Common myeloid progenitor, CD34-positive (primary cell): ENCODE measurements around the gene NUP210.

Source experiments
- CTCF ChIA-PET: fragments of 350-600 bp; sonication (Branson Sonifier 250); formaldehyde crosslinking; loops from one replicate; lab custom pipeline; 2021; ENCODE audit warnings: antibody characterized with exemption; lab: Charles Lee
- POLR2A ChIA-PET: fragments of 350-600 bp; sonication (Branson Sonifier 250); formaldehyde crosslinking; loops from one replicate; lab custom pipeline; 2021; ENCODE audit warnings: antibody characterized with exemption; lab: Charles Lee
- DNase-seq, 3 donors: peaks; one replicate each; pipeline versions ENCODE4 v3.0.0 to v3.0.0-alpha.2; 2013
- H3K27ac ChIP-seq, 2 experiments: 1 replicate in 1 of 2; 2 replicates in 1 of 2; pipeline ENCODE4 v1.7.0; 2013; ENCODE audit warnings: inconsistent platforms in 2 of 2, low read length in 2 of 2, mild to moderate bottlenecking in 2 of 2, low read depth in 1 of 2, moderate library complexity in 1 of 2; ENCODE audit not compliant: severe bottlenecking in 2 of 2, insufficient read depth in 1 of 2, poor library complexity in 1 of 2
- H3K27me3 ChIP-seq, 5 experiments: replicated peaks in 2 of 5; 1 replicate in 3 of 5; 2 replicates in 2 of 5; pipeline versions ENCODE4 v1.6.1 to v1.7.0; 2013; ENCODE audit warnings: low read length in 4 of 5, mild to moderate bottlenecking in 2 of 5, moderate library complexity in 2 of 5, inconsistent platforms in 1 of 5; ENCODE audit not compliant: insufficient read depth in 5 of 5, control insufficient read depth in 4 of 5
- H3K36me3 ChIP-seq, 4 experiments: 1 replicate in 2 of 4; 2 replicates in 2 of 4; pipeline versions ENCODE4 v1.6.1 to v1.7.0; 2013; ENCODE audit warnings: low read length in 3 of 4, control low read depth in 1 of 4, mild to moderate bottlenecking in 1 of 4; ENCODE audit not compliant: control insufficient read depth in 4 of 4, insufficient read depth in 4 of 4
- H3K4me1 ChIP-seq, 4 experiments: 1 replicate in 3 of 4; 2 replicates in 1 of 4; pipeline versions ENCODE4 v1.6.1 to v1.7.1; 2013; ENCODE audit warnings: low read length in 3 of 4, mild to moderate bottlenecking in 3 of 4, control low read depth in 1 of 4, inconsistent platforms in 1 of 4, moderate library complexity in 1 of 4; ENCODE audit not compliant: control insufficient read depth in 4 of 4, insufficient read depth in 4 of 4; ENCODE audit errors: control extremely low read depth in 1 of 4
- H3K4me3 ChIP-seq, 7 experiments: 1 replicate in 4 of 7; 2 replicates in 3 of 7; pipeline versions ENCODE4 v1.5.1 to v1.7.0; 2013; ENCODE audit warnings: mild to moderate bottlenecking in 7 of 7, low read length in 6 of 7, moderate library complexity in 6 of 7, inconsistent platforms in 2 of 7, low read depth in 2 of 7, control low read depth in 1 of 7; ENCODE audit not compliant: insufficient read depth in 4 of 7, control insufficient read depth in 1 of 7; ENCODE audit errors: extremely low read depth in 1 of 7
- H3K9me3 ChIP-seq, 5 experiments: 1 replicate in 4 of 5; 2 replicates in 1 of 5; pipeline versions ENCODE4 v1.6.1 to v1.7.1; 2013; ENCODE audit warnings: low read length in 4 of 5, mild to moderate bottlenecking in 2 of 5, inconsistent platforms in 1 of 5, low read depth in 1 of 5, moderate library complexity in 1 of 5; ENCODE audit not compliant: control insufficient read depth in 4 of 5, insufficient read depth in 2 of 5; ENCODE audit errors: control extremely low read depth in 1 of 5
- WGBS: methylation state at CpG from one replicate; pipeline ENCODE4 v1.1.5; 2013; ENCODE audit not compliant: insufficient coverage; 5-methylcytosine and 5-hydroxymethylcytosine counted together

The NUP210 gene

DNA sequence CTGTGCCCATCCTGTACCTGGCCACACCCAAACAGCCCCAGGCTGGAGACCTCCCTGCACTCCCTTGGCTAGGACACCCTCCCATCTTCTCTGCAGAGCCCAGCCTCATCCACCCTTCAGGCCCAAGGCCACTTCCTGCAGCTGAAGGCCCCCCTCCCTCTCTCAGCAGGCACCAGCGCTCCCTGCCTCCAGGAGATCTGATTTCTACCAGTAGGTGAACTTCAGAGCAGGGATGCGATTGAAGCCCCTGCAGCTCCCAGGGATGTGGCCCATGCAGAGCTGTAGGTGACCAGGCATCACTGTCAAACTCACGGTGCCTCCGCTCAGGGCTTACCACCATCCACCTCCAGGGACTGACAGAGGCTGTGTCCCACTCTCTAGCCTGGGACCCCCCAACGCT, 96.3 kb downstream of the NUP210 start:
- POLR2A ChIA-PET: no interaction called here
- 94% methylated on average over 4 of the region's 5 CpGs for WGBS
- Histone ChIP-seq H3K4me3 (no peak overlapping the region), H3K27ac (no peak overlapping the region), H3K36me3 (peaks cover 30 to 95% (median 84%) of the 10 kb centered on the region in 4 experiments), H3K27me3 (no peaks in the 10 kb centered on the region), H3K4me1 (no peaks in the 10 kb centered on the region), H3K9me3 (no peaks in the 10 kb centered on the region)
- CTCF ChIA-PET: interaction anchor here (0.9 to 2.9 kb wide), 3 partner anchors 19 to 232 kb away, joined by 3 to 14 read pairs (median 4); no protein-coding TSS in a partner anchor
- DNase-seq: no peak

DNA sequence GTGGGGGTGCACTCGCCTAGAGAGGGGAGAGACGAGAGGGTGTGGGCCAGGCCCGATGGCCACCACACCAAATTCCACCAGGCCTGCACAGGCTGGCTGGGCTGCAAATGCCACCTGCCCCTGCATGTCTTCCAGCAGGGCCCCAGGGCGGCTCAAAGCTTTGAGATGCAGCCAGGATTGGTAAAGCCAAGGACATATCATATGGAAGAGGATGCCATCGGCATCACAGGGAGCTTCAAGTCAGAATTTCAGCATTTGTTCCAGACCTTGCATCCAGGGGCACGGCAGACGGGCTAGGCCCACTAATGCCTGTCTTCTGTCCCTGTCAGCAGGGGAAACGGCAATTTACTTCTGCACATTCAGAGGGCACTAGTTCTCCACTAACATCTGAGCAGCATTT, 97.8 kb downstream of the NUP210 start:
- Histone ChIP-seq H3K9me3 (no peaks in the 10 kb centered on the region), H3K4me1 (no peaks in the 10 kb centered on the region), H3K27me3 (no peaks in the 10 kb centered on the region), H3K36me3 (peaks cover 32 to 95% (median 83%) of the 10 kb centered on the region in 4 experiments), H3K4me3 (no peak overlapping the region), H3K27ac (no peak overlapping the region)
- CTCF ChIA-PET: interaction anchor here (0.6 kb wide), 1 partner anchor 151 kb away, joined by 3 read pairs; no protein-coding TSS in a partner anchor
- no peak for DNase-seq
- POLR2A ChIA-PET: no interaction called here
- 97% methylated on average over 7 of the region's 8 CpGs for WGBS

DNA sequence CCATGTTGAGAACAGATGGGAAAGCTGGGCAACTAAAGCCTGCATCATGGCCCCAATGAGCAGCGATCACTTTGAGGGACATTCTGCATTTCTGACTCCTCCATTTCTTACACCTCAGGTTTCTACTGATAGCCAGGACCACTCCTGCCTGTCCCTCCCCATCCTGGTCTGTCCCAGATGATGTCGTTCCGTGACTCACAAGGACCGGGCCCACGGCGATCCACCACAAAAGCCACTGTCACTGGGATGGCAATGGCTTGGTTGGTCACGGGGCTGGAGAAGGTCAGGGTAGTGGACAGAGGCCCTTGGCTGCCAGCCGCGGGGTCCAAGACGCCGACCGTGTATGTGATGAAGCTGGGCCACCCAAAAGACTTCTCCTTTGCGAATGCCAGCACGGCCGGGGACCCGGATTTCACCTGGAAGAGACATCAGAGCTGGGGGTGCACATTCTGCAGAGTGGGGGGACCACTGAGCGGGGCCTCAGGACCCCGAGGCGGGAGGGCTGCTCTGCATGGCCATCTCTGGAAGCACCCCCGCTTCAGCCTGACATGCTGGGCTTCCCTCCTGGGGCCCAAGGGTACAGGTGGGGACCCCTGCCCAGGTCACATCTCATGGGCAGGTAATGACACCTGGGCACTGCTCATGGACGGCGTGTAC, 100.4 kb downstream of the NUP210 start:
- peaks cover 45 to 92% (median 80%) of the 10 kb centered on the region in 4 experiments for H3K36me3 ChIP-seq
- no peaks in the 10 kb centered on the region for H3K9me3 ChIP-seq
- H3K4me1 ChIP-seq: peaks cover 0 to 6% (median 2%) of the 10 kb centered on the region in 4 experiments
- H3K4me3 ChIP-seq: no peak overlapping the region
- no peak for DNase-seq
- ChIA-PET CTCF (interaction anchor here (0.6 kb wide), 2 partner anchors 49 to 111 kb away, joined by 3 read pairs; no protein-coding TSS in a partner anchor), POLR2A (no interaction called here)
- no peak overlapping the region for H3K27ac ChIP-seq
- no peaks in the 10 kb centered on the region for H3K27me3 ChIP-seq
- WGBS: 100% methylated on average over 15 of the region's 22 CpGs

DNA sequence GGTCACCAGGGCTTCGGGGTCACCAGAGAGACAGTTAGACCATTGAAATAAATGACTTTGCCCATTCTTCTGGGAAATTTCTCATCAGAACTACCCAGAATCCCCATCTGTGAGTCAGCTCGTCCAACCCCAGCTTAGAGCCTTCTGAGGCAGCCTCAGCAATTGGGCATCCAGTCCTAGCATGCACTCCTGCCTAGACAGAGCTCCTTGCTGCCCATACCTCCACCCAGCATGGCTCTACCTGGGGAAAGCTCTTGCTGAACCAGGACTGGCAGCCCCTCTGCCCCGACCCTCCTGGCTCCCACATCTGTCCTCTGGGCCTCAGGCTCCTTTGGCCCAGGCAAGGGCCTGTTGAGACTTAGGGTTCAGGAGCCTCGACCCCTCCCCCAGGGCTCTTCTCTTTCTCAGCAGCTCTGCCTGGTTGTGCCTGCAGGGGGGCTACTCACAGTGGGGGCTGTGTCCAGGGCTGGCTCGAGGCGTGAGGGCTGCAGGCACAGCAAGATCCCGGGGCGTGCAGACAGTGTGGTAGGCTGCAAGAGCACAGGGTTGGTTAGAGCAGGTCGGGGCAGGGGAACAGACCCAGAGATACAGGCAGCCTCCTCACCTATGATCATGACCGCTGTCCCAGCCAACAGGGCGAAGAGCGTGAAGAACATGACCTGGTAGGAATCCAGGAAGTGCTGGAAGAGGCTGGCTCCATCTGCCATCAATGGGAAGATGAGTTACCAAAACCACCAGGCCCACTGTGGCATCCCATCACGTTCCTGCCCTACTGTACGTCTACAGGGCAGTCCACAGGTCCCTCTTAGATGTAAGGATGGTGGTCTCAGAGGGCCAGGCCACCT, 101.3 kb downstream of the NUP210 start:
- Histone ChIP-seq H3K4me3 (no peak overlapping the region), H3K36me3 (peaks cover 43 to 92% (median 79%) of the 10 kb centered on the region in 4 experiments), H3K27me3 (no peaks in the 10 kb centered on the region), H3K9me3 (no peaks in the 10 kb centered on the region), H3K4me1 (peaks cover 0 to 7% (median 2%) of the 10 kb centered on the region in 4 experiments), H3K27ac (no peak overlapping the region)
- no peak for DNase-seq
- CTCF ChIA-PET: interaction anchor here (1.3 kb wide), 1 partner anchor 8 kb away, joined by 5 read pairs; no protein-coding TSS in a partner anchor
- POLR2A ChIA-PET: no interaction called here
- WGBS: 96% methylated on average over 10 of the region's 14 CpGs

DNA sequence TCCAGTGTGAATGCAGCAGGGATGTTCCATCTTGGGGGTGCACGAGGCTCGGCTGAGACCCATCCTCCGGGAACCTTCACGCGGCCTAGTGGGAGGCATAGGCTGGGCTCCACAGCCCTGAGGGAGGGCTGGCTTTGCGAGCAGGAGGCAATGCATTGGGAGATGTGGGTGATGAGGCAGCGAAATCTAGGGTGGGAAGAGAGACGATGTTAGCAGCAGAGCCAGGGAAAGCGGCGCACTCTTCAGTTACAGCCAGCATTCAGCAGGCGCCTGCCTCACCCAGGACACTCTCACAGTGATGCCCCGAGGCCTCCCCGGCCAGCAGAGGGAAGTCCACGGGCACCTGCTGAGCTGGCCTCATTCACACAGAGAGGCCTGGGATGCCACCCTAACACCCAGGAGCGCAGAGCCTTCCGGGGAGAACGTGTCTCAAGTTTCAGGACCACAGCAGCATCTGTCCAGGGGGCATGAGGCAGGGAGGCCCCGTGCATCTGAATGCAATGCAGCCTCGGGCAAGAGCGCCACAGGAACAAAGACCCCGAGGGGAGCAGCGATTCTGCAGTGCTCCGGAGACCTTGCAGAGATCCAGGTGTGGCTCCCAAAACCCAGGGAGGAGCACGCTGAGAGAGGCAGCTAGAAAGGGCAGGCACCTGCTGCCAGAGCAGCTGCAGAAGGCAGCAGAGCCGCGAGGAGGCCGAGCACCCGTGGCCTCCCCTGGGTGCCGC, 102.4 kb downstream of the NUP210 start:
- no peaks in the 10 kb centered on the region for H3K27me3 ChIP-seq
- no peaks in the 10 kb centered on the region for H3K9me3 ChIP-seq
- H3K36me3 ChIP-seq: peaks cover 38 to 85% (median 71%) of the 10 kb centered on the region in 4 experiments
- H3K4me3 ChIP-seq: no peak overlapping the region
- WGBS: 92% methylated on average over 22 of the region's 29 CpGs
- ChIA-PET CTCF (interaction anchor here (1.3 kb wide), 1 partner anchor 10 kb away, joined by 5 read pairs; no protein-coding TSS in a partner anchor), POLR2A (no interaction called here)
- no peak for DNase-seq
- peaks cover 0 to 7% (median 2%) of the 10 kb centered on the region in 4 experiments for H3K4me1 ChIP-seq
- H3K27ac ChIP-seq: no peak overlapping the region

DNA sequence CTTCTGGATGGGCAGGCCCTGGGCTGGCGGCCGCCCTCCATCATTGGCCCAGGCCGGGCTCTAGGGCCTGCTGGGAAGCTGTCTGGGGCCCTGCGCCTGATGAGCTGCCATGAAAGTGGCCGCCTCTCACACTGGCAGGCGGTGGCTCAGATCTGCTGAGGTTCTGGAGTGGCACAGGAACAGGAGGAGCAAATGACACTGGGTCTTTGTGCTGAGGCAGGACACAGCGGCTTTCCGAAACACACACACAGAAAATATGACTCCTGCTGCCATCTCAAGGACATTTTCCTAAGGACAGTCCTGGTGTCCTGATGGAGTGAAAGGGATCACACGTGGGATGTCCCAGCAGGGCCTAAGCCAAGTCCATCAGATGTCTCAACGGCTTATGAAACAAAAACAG, 103.5 kb downstream of the NUP210 start:
- H3K4me3 ChIP-seq: no peak overlapping the region
- H3K9me3 ChIP-seq: no peaks in the 10 kb centered on the region
- no peaks in the 10 kb centered on the region for H3K27me3 ChIP-seq
- no peak for DNase-seq
- CTCF ChIA-PET: interaction anchor here (1.2 to 1.4 kb wide), 2 partner anchors 35 to 136 kb away, joined by 3 to 4 read pairs; no protein-coding TSS in a partner anchor
- POLR2A ChIA-PET: no interaction called here
- 83% methylated on average over 10 of the region's 10 CpGs for WGBS
- no peak overlapping the region for H3K27ac ChIP-seq
- H3K36me3 ChIP-seq: peaks cover 34 to 74% (median 63%) of the 10 kb centered on the region in 4 experiments
- H3K4me1 ChIP-seq: peaks cover 0 to 7% (median 2%) of the 10 kb centered on the region in 4 experiments
